NCI-H1436 (cell line): ENCODE results near the gene SMCP.

Experiments used
- DNase-seq: peaks from one replicate; lab custom pipeline; 2025; lab: John Stamatoyannopoulos, UW

The SMCP gene, protein sequence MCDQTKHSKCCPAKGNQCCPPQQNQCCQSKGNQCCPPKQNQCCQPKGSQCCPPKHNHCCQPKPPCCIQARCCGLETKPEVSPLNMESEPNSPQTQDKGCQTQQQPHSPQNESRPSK

GRCh38 chr1:152878042-152878441 lies at the start of gene SMCP:
SMCP (plus strand) TSS chr1:152878322; CDS start chr1:152884423, 6,101 bp downstream.
- DNase-seq, result no peak

DNA sequence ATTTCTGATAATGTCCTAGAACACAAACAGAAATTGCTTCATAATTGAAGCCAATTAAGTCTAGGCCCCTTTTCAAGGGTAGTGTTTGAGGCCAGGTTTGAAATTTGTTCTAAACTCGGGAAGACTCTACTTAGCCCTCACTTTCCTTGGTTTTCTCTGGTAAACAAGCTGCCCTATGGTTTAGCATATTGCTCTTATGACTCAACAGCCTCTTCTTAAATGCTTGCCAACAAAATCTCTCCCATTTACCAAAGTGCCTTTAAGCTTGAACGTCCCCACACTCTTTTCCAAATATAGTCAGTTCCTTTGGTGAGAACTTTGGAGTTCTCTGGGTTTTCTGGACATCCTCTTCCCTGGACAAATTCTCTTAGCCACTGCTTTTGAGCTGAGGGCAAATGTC lies 41.3 kb upstream of the SMCP start:
- DNase-seq, result no peak

DNA sequence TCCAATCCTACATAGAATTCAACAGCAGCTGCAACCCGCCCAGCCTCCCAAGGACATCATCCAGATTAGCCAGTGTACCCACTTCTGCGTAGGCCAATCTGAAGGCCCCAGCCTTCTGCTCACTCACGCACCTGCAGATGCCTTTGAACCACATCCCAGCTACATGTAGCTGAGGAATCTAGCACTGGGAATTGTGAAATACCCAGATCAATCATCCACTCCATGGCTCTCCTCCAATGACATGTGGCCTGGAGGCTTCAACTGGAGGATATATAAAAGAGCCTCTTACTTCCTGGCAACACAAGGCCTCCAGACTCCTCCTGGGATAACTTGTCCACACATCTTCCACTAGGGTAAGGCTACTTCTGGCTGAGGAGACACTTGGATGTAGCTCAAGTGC lies 35.6 kb upstream of the SMCP start, which contains the start of gene LCE6A:
Gene LCE6A (plus strand): TSS at position 301 of the 400 bp plus-strand sequence. CDS start 665 bp downstream, outside the sequence.
- no peak for DNase-seq

DNA sequence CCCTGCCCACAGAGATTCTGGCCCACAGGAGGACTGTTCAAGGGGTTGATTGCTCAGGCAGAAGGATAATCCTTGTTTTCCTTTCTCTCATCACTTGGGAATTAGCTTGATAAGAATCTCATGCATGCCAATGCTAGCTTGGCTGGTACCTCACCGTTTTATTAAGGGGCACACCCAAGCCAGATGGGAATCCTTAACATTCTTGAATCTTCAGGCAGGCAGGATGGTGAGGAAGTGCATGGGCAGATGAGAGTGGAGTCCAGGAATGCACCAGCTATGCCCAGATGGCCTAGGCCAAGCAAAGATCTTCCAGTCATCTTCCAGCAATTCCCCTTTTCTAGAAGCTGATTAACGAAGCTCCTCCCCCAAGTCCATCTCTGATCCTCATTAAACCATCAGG lies 22.5 kb upstream of the SMCP start:
- no peak for DNase-seq

GRCh38 chr1:152858062-152858461 lies 20.1 kb upstream of the SMCP start:
- no peak for DNase-seq

GRCh38 chr1:152859696-152860095 lies 18.4 kb upstream of the SMCP start, which contains the start of gene LCE7A:
LCE7A (plus strand) TSS chr1:152859996; CDS start chr1:152860698, 702 bp downstream.
- DNase-seq, result no peak

GRCh38 chr1:152860129-152860528 lies 18.0 kb upstream of the SMCP start:
- DNase-seq, result no peak

- DNase-seq, result no peak
Measured at GRCh38 chr1:152861374-152861773, 16.7 kb upstream of the SMCP start.

DNA sequence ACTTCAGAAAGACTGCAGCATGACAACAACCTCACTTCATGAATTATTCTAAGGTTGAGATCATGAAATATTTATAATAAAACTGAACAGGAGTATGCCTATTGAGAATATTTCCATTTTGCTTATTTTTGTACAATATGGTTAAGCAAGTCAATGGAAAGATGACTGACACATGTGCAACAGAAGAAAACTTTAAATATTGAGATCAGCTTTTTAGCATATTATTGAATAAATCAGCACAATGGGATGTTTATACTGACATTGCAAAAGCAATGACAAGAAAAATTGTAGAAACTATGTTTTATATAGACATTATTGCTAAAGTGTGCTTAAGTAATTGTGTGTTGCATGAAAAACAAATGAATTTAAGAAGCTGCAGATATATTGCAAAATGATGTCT lies 13.7 kb upstream of the SMCP start:
- DNase-seq, result no peak

GRCh38 chr1:152866321-152866720 lies 11.8 kb upstream of the SMCP start:
- no peak for DNase-seq

DNA sequence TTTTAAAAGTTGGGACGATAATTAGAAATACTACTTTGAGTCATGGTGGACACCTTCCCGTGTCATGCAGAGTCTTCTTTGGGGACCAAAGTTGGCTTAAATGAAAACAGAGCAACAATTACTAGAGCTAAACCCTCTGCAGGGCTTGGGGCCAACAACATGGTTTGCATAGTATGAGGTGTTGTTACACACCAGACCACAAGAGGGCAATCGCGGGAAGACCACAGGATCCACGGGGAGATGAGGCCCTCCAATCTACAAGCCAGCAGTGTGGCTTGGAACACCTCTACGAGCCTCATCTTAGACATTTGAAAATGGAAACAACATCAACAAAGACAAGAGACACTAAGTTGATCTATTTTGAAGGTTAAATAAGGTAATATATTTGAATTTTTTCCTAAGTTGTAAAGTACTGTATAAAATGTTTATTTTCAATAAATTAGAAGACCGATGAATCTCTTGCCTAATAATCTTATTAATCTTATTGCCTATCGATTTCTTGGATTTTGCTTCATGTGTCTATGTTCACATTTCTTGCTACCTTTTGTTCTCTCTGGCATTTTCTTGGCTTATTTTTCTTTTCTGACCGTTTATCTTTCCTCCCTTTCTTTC lies 8.2 kb upstream of the SMCP start:
- peak; percentile 67 for DNase-seq

- DNase-seq, result peak; percentile 1
Measured at GRCh38 chr1:152870831-152871730, 7.0 kb upstream of the SMCP start.

DNA sequence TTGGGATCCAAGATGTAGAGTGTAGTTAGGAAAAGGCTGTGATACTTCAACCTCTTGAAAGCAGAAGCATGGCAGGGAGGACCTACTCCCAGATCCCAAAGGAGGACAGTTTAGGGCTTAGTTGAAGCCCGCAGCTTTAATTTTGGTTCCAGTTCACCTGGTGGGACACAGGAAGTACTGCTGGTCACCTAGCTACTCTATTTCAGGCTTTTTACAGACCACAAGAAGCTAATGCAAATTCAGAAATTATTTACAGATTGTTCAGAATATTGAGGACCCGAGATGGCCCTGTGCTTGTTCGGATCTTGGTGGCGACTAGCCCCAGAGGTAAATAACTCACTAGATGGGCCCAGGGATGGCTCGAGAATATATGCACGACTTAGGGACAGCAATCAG lies 6.4 kb upstream of the SMCP start:
- no peak for DNase-seq

- DNase-seq, result no peak
Measured at GRCh38 chr1:152873495-152873894, 4.6 kb upstream of the SMCP start.

- no peak for DNase-seq
Measured at GRCh38 chr1:152876827-152877226, 1.3 kb upstream of the SMCP start.

DNA sequence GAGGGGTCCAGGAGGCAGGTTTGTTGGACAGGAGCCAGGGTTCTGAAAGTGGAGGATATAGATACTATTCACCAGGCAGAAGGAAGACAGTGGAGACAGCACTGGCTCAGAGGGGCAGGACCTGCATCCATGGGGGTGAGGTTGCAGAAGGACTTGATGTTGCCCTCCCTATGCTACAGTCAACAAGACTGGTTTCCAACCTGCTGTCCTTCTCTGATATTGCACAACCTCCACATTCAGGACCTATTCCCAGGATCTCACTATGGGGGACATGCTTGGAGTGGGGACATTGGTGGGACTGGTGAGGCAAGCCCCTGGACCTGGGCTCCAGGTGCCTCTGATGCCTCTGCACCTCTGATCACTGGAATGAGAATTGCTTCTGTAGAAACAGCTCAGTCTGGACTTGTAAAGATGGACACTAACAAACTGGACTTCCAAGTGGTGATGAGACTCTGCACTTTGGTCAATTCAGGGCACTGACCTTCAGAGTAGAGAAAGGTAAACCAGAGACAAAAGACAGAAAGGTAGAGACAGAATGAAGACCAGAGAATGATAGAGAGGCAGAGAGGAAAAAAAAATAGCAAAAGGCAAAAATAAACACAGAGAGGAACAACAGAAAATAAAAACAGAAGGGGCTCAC lies 1.6 kb downstream of the SMCP start:
- no peak for DNase-seq

DNA sequence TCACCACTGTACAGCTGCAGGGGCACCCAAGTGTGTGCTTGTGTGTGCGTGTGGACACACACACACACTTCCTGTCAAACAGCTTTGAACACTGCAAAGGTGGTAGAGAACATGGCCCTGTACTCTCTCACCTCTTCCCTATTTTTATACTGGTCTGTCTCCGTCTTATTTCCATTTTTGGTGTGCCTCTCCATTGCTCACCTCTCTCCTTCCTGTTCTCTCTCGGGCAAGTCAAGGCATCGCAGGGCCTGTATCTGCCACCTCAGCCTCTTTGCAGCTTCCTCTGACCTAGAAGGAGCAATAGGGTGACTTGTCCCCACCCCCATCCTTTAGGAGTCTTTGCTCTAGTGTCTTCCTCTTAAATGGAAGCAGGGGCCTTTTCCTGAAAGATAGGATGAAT lies 2.2 kb downstream of the SMCP start:
- DNase-seq, result no peak

GRCh38 chr1:152880907-152881306 lies 2.8 kb downstream of the SMCP start:
- DNase-seq, result no peak

- DNase-seq, result no peak
Measured at GRCh38 chr1:152884085-152884484, 6.0 kb downstream of the SMCP start.

GRCh38 chr1:152884506-152884905 lies 6.4 kb downstream of the SMCP start:
- DNase-seq, result no peak

GRCh38 chr1:152884966-152885624 lies 7.0 kb downstream of the SMCP start:
- no peak for DNase-seq

- no peak for DNase-seq
Measured at GRCh38 chr1:152886085-152886484, 8.0 kb downstream of the SMCP start.
